Esophagus squamous epithelium (tissue), 5 donors: ENCODE measurements around the gene TMOD4. TPM values are rescaled to one million over a fixed set of nuclear protein-coding genes. Genes with fewer than 3 reads are reported as not detected.

Source experiments
- DNase-seq: peaks from one replicate; lab custom pipeline; 2025; lab: John Stamatoyannopoulos, UW
- H3K27ac ChIP-seq, 4 donors: fragments of 200-600 bp; sonication (generic); one replicate each; pipeline ENCODE4 v1.5.1; 2016 to 2019; ENCODE audit warnings: mild to moderate bottlenecking in 1 of 4
- H3K27me3 ChIP-seq, 4 donors: fragments of 200-600 bp; sonication (generic); 1 replicate in 3 of 4; 2 replicates in 1 of 4; pipeline versions ENCODE4 v1.5.1 to v1.6.0; 2017 to 2021; ENCODE audit warnings: antibody characterized with exemption in 1 of 4
- H3K36me3 ChIP-seq, 3 donors: fragments of 200-600 bp; sonication (generic); one replicate each; pipeline ENCODE4 v1.5.1; 2016 to 2019
- H3K4me1 ChIP-seq, 3 donors: fragments of 200-600 bp; sonication (generic); one replicate each; pipeline ENCODE4 v1.5.1; 2017 to 2019
- H3K4me3 ChIP-seq, 4 donors: fragments of 200-600 bp; sonication (generic); 1 replicate in 3 of 4; 2 replicates in 1 of 4; pipeline ENCODE4 v1.5.1; 2016 to 2019; ENCODE audit warnings: mild to moderate bottlenecking in 2 of 4, moderate library complexity in 1 of 4
- H3K9me3 ChIP-seq, 3 donors: fragments of 200-600 bp; sonication (generic); one replicate each; pipeline ENCODE4 v1.5.1; 2016 to 2019
- POLR2A ChIP-seq, 4 donors: fragments of 450-650 bp; IDR thresholded peaks; one replicate each; pipeline ENCODE4 v1.6.1; 2017; ENCODE audit warnings: antibody characterized with exemption in 4 of 4, mild to moderate bottlenecking in 4 of 4, moderate library complexity in 3 of 4
- WGBS, 2 donors: methylation state at CpG; one replicate each; pipeline ENCODE4 v1.1.5; 2018; 5-methylcytosine and 5-hydroxymethylcytosine counted together
- intact Hi-C: fragments of 100-400 bp; cut with DNase I; formaldehyde crosslinking; loops from one replicate; pipeline ENCODE4 v1.15.0; 2022
- total RNA-seq, 4 donors: library from RNA; depleted of rRNA; stranded (reverse); fragments of >200 nt; gene quantifications; one replicate each; pipeline ENCODE4 v1.1.0, GENCODE V29; 2016
- TF ChIP-seq, protein P1 (sequence below), 6 experiments: fragments of 450-650 bp in 4 of 6; fragments of 200-600 bp in 2 of 6; sonication (generic) in 2 of 6; IDR thresholded peaks; one replicate each; pipeline ENCODE4 v1.5.1; 2016 to 2019; ENCODE audit warnings: antibody characterized with exemption in 6 of 6, mild to moderate bottlenecking in 4 of 6, moderate library complexity in 4 of 6
- donor health status: DM: yes; HTN: yes; CAD: no.

TMOD4 gene
- not detected for total RNA-seq

DNA sequence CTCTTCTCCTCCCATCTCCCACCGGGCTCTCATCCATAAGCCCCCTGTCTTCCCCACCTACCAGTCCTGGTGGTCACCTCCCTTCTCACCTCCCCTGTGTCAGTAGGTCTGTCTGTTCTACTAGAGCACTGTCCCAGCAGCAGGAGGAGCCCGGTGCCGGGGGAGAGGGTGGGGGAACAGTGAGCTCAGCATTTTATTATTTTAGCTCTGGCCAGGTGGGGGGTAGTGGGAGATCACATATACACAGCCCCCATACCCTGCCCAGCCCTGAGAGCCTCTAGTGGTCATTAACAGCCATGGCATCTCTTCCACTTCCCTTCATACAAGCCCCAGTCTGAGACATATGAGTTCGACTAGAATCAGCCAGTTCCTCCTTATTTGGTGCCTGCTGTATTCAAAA lies at the start of gene TMOD4:
Gene TMOD4 (minus strand): TSS at position 119 of the 400 bp plus-strand sequence. CDS start 1,106 bp downstream, outside the sequence.
- Histone ChIP-seq H3K4me1 (peaks cover 0 to 12% (median 0%) of the 10 kb centered on the region in 3 donors), H3K27ac (peak within 1 kb of the TSS; percentile 14 to 75 (median 56)), H3K36me3 (peaks cover 21 to 89% (median 33%) of the 10 kb centered on the region in 3 donors), H3K9me3 (no peaks in the 10 kb centered on the region), H3K4me3 (no peak within 1 kb of the TSS), H3K27me3 (no peaks in the 10 kb centered on the region)
- intact Hi-C loops, result no loop called here
- no peak for TF ChIP-seq POLR2A (IDR thresholded peaks at IDR 0.05)
- TF ChIP-seq, protein P1, sequence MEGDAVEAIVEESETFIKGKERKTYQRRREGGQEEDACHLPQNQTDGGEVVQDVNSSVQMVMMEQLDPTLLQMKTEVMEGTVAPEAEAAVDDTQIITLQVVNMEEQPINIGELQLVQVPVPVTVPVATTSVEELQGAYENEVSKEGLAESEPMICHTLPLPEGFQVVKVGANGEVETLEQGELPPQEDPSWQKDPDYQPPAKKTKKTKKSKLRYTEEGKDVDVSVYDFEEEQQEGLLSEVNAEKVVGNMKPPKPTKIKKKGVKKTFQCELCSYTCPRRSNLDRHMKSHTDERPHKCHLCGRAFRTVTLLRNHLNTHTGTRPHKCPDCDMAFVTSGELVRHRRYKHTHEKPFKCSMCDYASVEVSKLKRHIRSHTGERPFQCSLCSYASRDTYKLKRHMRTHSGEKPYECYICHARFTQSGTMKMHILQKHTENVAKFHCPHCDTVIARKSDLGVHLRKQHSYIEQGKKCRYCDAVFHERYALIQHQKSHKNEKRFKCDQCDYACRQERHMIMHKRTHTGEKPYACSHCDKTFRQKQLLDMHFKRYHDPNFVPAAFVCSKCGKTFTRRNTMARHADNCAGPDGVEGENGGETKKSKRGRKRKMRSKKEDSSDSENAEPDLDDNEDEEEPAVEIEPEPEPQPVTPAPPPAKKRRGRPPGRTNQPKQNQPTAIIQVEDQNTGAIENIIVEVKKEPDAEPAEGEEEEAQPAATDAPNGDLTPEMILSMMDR (IDR thresholded peaks at IDR 0.05), result peak in 4 of 6 experiments; percentile 22 to 44 (median 35)
- DNase-seq, result no peak
- 55 to 62% methylated on average over 4 of the region's 4 CpGs for WGBS, 2 donors

DNA sequence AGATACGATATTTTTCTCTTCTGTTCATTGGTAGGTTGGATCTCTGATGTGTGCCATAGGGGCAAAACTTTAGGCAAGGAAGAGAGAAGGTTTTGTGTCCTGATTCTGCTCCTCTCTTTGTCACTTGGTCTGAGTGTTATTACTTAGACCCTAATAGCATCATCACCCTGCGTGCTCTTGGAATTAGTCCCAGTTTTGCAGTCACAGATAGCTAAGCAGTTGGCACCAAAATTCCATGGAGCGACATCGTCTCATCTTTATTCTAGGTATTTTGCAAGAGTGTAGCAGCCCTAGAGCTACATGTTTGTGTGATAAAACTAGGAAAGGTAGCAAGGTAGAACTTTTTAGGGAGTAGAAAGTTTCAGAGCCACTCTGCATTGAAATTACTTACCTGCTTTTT lies 46.3 kb upstream of the TMOD4 start:
- intact Hi-C loops, result no loop called here
- peaks cover 0 to 81% (median under 1%) of the 10 kb centered on the region in 3 donors for H3K36me3 ChIP-seq
- no peak for DNase-seq
- no peaks in the 10 kb centered on the region for H3K9me3 ChIP-seq
- H3K4me3 ChIP-seq, result no peak overlapping the region
- no peak overlapping the region for H3K27ac ChIP-seq
- peaks cover 0 to 10% (median 0%) of the 10 kb centered on the region in 3 donors for H3K4me1 ChIP-seq
- 81 to 86% methylated on average over 4 of the region's 4 CpGs for WGBS, 2 donors
- no peak for TF ChIP-seq POLR2A (IDR thresholded peaks at IDR 0.05)
- TF ChIP-seq, protein P1 (IDR thresholded peaks at IDR 0.05), result no peak
- H3K27me3 ChIP-seq, result no peaks in the 10 kb centered on the region

DNA sequence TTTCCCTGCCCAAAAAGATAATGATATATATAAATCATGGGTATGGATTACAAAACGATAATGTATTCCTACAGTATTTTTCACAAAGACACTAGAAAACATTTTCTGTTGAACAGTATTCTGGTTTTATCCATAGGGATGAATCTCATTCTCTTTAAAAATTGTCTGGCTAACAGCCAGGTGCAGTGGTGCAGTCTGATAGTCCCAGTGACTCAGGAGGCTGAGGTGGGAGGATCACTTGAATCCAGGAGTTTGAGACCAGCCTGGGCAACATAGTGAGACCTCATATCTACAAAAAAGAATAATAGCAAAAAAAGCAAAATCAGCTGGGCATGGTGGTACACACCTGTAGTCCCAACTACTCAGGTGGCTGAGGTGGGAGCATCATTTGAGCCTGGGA lies 45.8 kb upstream of the TMOD4 start:
- H3K9me3 ChIP-seq, result no peaks in the 10 kb centered on the region
- H3K4me1 ChIP-seq, result peaks cover 0 to 10% (median 0%) of the 10 kb centered on the region in 3 donors
- no peak for TF ChIP-seq POLR2A (IDR thresholded peaks at IDR 0.05)
- TF ChIP-seq, protein P1 (IDR thresholded peaks at IDR 0.05), result no peak
- no peaks in the 10 kb centered on the region for H3K27me3 ChIP-seq
- no peak overlapping the region for H3K27ac ChIP-seq
- no peak overlapping the region for H3K4me3 ChIP-seq
- intact Hi-C loops, result no loop called here
- 89 to 93% methylated on average over 1 of the region's 1 CpG for WGBS, 2 donors
- peaks cover 0 to 76% (median 0%) of the 10 kb centered on the region in 3 donors for H3K36me3 ChIP-seq
- no peak for DNase-seq

DNA sequence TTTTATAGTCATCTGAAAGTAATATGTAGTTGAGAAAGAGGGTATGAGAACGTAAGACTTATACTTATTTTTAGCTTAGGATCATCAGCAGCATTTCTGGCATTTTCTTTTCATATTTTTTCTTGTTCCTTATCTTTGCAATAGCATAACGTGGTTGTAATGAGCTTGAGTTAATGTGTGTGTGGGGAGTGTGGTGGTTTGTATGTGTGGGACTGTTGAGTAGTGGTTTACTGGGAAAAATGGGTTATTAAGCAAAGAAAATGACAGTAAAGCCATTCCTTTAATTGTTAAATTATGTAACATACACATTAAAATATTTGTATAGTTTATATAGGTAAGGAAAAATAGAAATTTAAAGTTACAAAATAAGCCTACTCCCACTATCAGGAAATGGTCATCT lies 37.8 kb upstream of the TMOD4 start:
- H3K27ac ChIP-seq, result no peak overlapping the region
- no peak for TF ChIP-seq POLR2A (IDR thresholded peaks at IDR 0.05)
- no peak overlapping the region for H3K4me3 ChIP-seq
- H3K4me1 ChIP-seq, result peaks cover 0 to 37% (median 5%) of the 10 kb centered on the region in 3 donors
- no peaks in the 10 kb centered on the region for H3K9me3 ChIP-seq
- no peaks in the 10 kb centered on the region for H3K27me3 ChIP-seq
- 34 to 52% methylated on average over 2 of the region's 2 CpGs for WGBS, 2 donors
- DNase-seq, result no peak
- intact Hi-C loops, result no loop called here
- H3K36me3 ChIP-seq, result peaks cover 0 to 65% (median 0%) of the 10 kb centered on the region in 3 donors

DNA sequence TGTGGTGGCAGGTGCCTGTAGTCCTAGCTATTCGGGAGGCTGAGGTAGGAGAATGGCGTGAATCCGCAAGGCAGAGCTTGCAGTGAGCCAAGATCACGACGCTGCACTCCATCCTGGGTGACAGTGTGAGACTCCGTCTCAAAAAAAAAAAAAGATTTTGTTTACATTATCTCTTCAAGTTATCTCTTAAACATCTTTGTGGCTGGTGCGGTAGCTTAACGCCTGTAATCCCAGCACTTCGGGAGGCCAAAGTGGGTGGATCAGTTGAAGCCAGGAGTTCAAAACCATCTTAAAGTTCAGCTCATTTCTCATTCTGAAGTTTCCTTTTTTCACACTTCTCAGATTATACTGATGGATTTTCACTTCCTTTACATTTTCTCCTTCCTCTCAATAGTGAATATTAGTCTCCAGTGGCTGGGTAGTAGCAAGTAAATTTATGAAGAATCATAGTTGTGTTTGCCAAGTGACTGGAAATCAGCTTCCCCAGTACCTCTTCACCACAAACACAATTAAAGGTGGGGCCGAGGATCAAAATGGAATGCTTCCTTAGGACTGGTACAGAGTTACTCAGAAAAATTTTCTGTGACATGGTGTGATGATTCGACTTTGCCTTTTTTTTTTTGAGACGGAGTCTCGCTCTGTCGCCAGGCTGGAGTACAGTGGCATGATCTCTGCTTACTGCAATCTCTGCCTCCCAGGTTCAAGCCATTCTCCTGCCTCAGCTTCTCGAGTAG lies 36.4 kb upstream of the TMOD4 start:
- Histone ChIP-seq H3K4me3 (no peak overlapping the region), H3K27me3 (no peaks in the 10 kb centered on the region), H3K27ac (peak overlapping the region in 1 of 4 donors; percentile 33), H3K36me3 (peaks cover 1 to 67% (median 3%) of the 10 kb centered on the region in 3 donors), H3K4me1 (peaks cover 0 to 37% (median 5%) of the 10 kb centered on the region in 3 donors), H3K9me3 (no peaks in the 10 kb centered on the region)
- DNase-seq, result no peak
- no peak for TF ChIP-seq POLR2A (IDR thresholded peaks at IDR 0.05)
- TF ChIP-seq, protein P1 (IDR thresholded peaks at IDR 0.05), result no peak
- intact Hi-C loops, result no loop called here
- WGBS, 2 donors, result 64 to 67% methylated on average over 15 of the region's 15 CpGs
